C4-2B (cell line): ENCODE measurements around the gene ARMH1.

ENCODE experiments used
- CTCF ChIP-seq: fragments of 450-650 bp; conservative IDR thresholded peaks from 2 replicates; pipeline ENCODE4 v1.5.1; 2017; ENCODE audit warnings: mild to moderate bottlenecking
- ZFX ChIP-seq: fragments of 450-650 bp; IDR thresholded peaks from 2 replicates; pipeline ENCODE4 v1.6.1; 2017

DNA sequence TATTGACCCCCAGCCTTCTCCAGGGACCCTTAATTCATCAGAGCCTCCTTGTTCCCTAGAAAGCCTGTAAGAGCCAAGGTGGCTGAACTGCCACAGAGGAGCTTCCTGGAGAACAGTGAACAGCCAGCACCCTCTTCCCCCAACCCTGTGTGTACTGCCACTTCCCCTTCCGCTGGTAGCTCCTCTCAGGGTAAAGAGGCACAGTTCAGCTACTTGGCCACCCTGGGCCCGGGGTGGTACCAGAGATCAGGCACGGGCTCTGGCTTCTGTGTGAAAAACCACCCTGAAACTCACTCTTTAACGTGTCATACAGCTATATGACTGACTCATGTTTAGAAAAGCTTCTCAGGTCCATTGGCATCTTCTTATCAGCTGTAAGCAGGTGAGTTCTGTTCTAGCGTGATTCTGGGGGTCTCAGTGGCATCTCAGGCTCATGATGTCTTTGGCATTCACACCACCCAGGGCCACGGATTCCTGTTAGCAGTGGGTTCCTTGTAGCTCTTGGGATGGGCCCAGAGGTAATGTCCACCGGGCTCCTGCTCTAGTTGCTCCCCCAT lies 22.4 kb downstream of the ARMH1 start:
- TF ChIP-seq CTCF (no peak), ZFX (no peak)
